Lung (tissue), 12 donors: Measurements from ENCODE around the gene DICER1. TPM values are rescaled to one million over a fixed set of nuclear protein-coding genes. Genes with fewer than 3 reads are reported as not detected.
"Not testable (repeated sequence)": the region's sequence is repeated elsewhere in the genome, so short reads cannot be mapped to it uniquely, and the experiment has no call there.

Experiments
- ATAC-seq: fragments of 200-7000 bp; cut with Tn5 transposase; one replicate; pipeline ENCODE4 v1.9.1; 2020; ENCODE audit warnings: moderate number of reproducible peaks; ENCODE audit not compliant: insufficient read depth, low FRiP score
- DNase-seq, 3 donors: peaks; one replicate each; pipeline ENCODE4 v3.0.0-alpha.2; 2013 to 2017
- H3K27ac ChIP-seq, 2 donors: one replicate each; pipeline ENCODE4 v1.5.1; 2013; ENCODE audit warnings: mild to moderate bottlenecking in 2 of 2, moderate library complexity in 2 of 2, control low read depth in 1 of 2, inconsistent platforms in 1 of 2, low read depth in 1 of 2, low read length in 1 of 2
- H3K27me3 ChIP-seq, 3 donors: one replicate each; pipeline ENCODE4 v1.5.1; 2013; ENCODE audit warnings: low read length in 2 of 3; ENCODE audit not compliant: control insufficient read depth in 3 of 3, insufficient read depth in 3 of 3
- H3K36me3 ChIP-seq, 4 donors: one replicate each; pipeline ENCODE4 v1.5.1; 2013; ENCODE audit warnings: low read length in 4 of 4, mild to moderate bottlenecking in 1 of 4, moderate library complexity in 1 of 4; ENCODE audit not compliant: control insufficient read depth in 4 of 4, insufficient read depth in 4 of 4
- H3K4me1 ChIP-seq, 5 donors: one replicate each; pipeline ENCODE4 v1.5.1; 2013; ENCODE audit warnings: low read length in 5 of 5, mild to moderate bottlenecking in 2 of 5, moderate library complexity in 1 of 5; ENCODE audit not compliant: control insufficient read depth in 5 of 5, insufficient read depth in 5 of 5
- H3K4me3 ChIP-seq: one replicate; pipeline ENCODE4 v1.5.1; 2013; ENCODE audit warnings: mild to moderate bottlenecking, control low read depth, moderate library complexity
- H3K9ac ChIP-seq, 2 donors: one replicate each; pipeline ENCODE4 v1.5.1; 2013; ENCODE audit warnings: low read length in 2 of 2, control low read depth in 1 of 2; ENCODE audit not compliant: insufficient read depth in 1 of 2
- H3K9me3 ChIP-seq, 4 donors: one replicate each; pipeline ENCODE4 v1.5.1; 2013; ENCODE audit warnings: low read length in 3 of 4, mild to moderate bottlenecking in 1 of 4, moderate library complexity in 1 of 4; ENCODE audit not compliant: control insufficient read depth in 4 of 4, insufficient read depth in 3 of 4
- WGBS, 2 donors: extraction: QIAGEN DNeasy Blood & Tissue Kit; methylation state at CpG; one replicate each; pipeline ENCODE4 v1.1.7; 2013; 5-methylcytosine and 5-hydroxymethylcytosine counted together
- polyA plus RNA-seq, 2 donors: library from polyadenylated mRNA; stranded (reverse); fragments of 200-250 nt; gene quantifications; one replicate each; pipeline ENCODE4 v1.2.1, GENCODE V29; 2013
- total RNA-seq, 2 donors: library from RNA; depleted of rRNA in 1 of 2; stranded (reverse); fragments of >200 nt in 1 of 2; gene quantifications; one replicate each; pipeline ENCODE4 v1.2.1, GENCODE V29; 2014 to 2021
- TF ChIP-seq, protein P1 (sequence below): IDR thresholded peaks from 2 replicates; pipeline ENCODE4 v1.5.1; 2012; ENCODE audit warnings: mild to moderate bottlenecking; ENCODE audit errors: control extremely low read depth, extremely low read depth
- donor health status: control.
- donor health status: control.
- donor health status: Bipolar disorder and iron deficiency.
- donor health status: healthy.
- donor health status: DM: yes; HTN: yes; CAD: no.

Gene DICER1
- total and polyA plus RNA-seq, 4 donors, result 9.1 to 103 (median 44.1) TPM

DNA sequence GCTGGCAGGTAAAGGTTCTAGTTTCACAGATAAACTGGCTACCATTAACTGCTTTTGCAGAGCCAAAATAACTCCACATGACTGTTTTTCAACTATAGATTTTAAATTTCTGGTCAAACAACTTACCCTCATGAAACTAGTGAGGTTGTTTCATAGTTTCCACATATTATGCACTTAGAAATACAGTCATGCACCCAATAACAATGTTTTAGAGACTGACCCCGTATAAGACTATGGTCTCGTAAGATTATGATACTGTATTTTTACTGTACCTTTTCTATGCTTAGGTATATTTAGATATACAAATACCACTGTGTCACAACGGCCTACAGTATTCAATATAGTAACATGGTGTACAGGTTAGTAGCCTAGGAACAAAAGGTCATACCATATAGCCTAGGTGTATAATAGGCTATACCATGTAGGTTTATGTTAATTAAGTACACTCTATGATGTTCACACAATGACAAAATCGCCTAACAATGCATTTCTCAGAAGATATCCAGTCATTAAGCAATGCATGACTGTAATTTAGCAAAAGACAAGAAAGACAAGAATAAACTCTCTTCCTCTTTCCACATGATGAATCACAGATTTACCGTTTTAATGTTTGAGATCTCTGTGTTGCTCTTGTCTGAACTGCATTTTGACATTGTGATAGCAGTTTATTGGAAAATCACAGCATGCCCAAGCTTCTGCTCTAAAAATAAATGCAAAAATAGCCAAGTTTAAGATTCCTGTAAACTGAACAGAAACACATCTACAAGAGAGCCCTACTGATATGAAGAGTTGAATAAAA is 17.1 kb downstream of the DICER1 start:
- no peaks in the 10 kb centered on the region for H3K27me3 ChIP-seq
- peaks cover 0 to 6% (median 0%) of the 10 kb centered on the region in 4 donors for H3K9me3 ChIP-seq
- no peak for ATAC-seq
- no peak overlapping the region for H3K9ac ChIP-seq
- peaks cover 0 to 21% (median 2%) of the 10 kb centered on the region in 5 donors for H3K4me1 ChIP-seq
- peaks cover 0 to 3% (median 0%) of the 10 kb centered on the region in 4 donors for H3K36me3 ChIP-seq
- DNase-seq, result no peak
- TF ChIP-seq, protein P1, sequence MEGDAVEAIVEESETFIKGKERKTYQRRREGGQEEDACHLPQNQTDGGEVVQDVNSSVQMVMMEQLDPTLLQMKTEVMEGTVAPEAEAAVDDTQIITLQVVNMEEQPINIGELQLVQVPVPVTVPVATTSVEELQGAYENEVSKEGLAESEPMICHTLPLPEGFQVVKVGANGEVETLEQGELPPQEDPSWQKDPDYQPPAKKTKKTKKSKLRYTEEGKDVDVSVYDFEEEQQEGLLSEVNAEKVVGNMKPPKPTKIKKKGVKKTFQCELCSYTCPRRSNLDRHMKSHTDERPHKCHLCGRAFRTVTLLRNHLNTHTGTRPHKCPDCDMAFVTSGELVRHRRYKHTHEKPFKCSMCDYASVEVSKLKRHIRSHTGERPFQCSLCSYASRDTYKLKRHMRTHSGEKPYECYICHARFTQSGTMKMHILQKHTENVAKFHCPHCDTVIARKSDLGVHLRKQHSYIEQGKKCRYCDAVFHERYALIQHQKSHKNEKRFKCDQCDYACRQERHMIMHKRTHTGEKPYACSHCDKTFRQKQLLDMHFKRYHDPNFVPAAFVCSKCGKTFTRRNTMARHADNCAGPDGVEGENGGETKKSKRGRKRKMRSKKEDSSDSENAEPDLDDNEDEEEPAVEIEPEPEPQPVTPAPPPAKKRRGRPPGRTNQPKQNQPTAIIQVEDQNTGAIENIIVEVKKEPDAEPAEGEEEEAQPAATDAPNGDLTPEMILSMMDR, result no peak
- H3K4me3 ChIP-seq, result no peak overlapping the region
- H3K27ac ChIP-seq, result no peak overlapping the region
- WGBS, 2 donors, result 66 to 69% methylated on average over 5 of the region's 5 CpGs

DNA sequence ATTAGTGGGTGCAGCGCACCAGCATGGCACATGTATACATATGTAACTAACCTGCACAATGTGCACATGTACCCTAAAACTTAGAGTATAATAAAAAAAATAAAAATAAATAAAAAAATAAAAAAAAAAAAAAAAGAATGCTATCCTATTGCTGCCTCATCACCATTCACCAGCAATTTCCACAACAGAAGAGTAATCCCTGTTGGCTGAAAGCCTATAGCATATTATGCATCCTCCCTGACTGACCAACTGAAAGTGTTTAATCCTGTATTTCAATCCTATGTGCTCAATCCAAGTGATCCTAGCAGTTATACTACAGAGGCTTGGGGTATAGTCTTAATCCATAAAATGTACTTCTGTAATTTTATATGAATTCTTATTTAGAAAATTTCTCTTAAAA is 18.5 kb downstream of the DICER1 start:
- no CpG with 5 or more reads among the region's 1 CpG for WGBS, 2 donors
- H3K9ac ChIP-seq, result no peak overlapping the region
- peaks cover 0 to 3% (median 0%) of the 10 kb centered on the region in 4 donors for H3K36me3 ChIP-seq
- H3K9me3 ChIP-seq, result no peaks in the 10 kb centered on the region
- peak in 1 of 3 donors; percentile 18 for DNase-seq
- TF ChIP-seq, protein P1, result no peak
- peaks cover 0 to 25% (median 2%) of the 10 kb centered on the region in 5 donors for H3K4me1 ChIP-seq
- no peaks in the 10 kb centered on the region for H3K27me3 ChIP-seq
- no peak overlapping the region for H3K4me3 ChIP-seq
- ATAC-seq, result no peak
- H3K27ac ChIP-seq, result no peak overlapping the region

DNA sequence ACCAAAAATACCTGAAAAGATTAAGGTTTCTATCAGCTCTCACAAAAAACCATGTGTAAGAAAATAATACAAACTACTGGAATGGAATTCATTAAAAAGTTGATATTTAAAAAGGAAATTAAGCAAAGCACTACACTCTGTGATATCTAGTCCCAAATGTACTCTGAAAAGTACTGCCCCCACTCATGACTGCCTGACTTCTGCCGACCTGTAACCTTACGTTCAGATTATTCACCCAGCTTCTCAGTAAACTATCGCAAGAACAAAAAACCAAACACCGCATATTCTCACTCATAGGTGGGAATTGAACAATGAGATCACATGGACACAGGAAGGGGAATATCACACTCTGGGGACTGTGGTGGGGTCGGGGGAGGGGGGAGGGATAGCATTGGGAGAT is 18.9 kb downstream of the DICER1 start:
- DNase-seq, H3K36me3 ChIP-seq, H3K27ac ChIP-seq, H3K9me3 ChIP-seq, H3K27me3 ChIP-seq, H3K9ac ChIP-seq, ATAC-seq, H3K4me3 ChIP-seq: not testable (repeated sequence)
- WGBS, 2 donors, result 83 to 90% methylated on average over 4 of the region's 5 CpGs
- peaks cover 0 to 25% (median 2%) of the 10 kb centered on the region in 5 donors for H3K4me1 ChIP-seq

DNA sequence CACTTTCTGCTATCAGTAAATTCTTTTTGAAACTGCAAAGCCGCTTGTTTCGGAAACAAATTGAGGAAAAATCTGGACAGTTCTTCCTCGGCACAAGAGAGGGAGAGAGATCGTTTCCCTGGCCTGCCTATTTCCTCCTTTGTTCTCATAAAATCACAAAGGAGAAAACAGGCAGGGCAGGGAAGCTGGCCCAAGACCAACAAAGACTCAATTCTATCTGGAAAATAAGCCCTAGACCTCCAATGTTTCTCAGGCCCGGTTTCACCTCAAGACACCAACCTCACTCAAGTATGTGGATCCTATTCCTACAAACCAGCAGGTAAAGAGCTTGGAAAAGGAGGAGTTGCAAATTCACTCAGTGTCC is 19.5 kb downstream of the DICER1 start:
- no peak overlapping the region for H3K4me3 ChIP-seq
- TF ChIP-seq, protein P1, result no peak
- peaks cover 0 to 25% (median 2%) of the 10 kb centered on the region in 5 donors for H3K4me1 ChIP-seq
- peaks cover 0 to 3% (median 0%) of the 10 kb centered on the region in 4 donors for H3K36me3 ChIP-seq
- DNase-seq (peak in 2 of 3 donors; percentile 23 to 34), ATAC-seq (no peak)
- peak overlapping the region in 1 of 2 donors; percentile 60 for H3K27ac ChIP-seq
- no peaks in the 10 kb centered on the region for H3K9me3 ChIP-seq
- 45 to 63% methylated on average over 5 of the region's 5 CpGs for WGBS, 2 donors
- no peak overlapping the region for H3K9ac ChIP-seq
- H3K27me3 ChIP-seq, result no peaks in the 10 kb centered on the region
